HEK293 (cell line): ENCODE data around the gene SLC16A10.

Experiments used
- GFI1B ChIP-seq: fragments of 450-650 bp; formaldehyde crosslinking; IDR thresholded peaks from 2 replicates; pipeline ENCODE4 v1.5.1; 2016; ENCODE audit warnings: missing biosample characterization, missing genetic modification characterization
- HOXC10 ChIP-seq: sonication (generic); formaldehyde crosslinking; IDR thresholded peaks from 2 replicates; pipeline ENCODE4 v1.8.1; 2023; ENCODE audit warnings: mild to moderate bottlenecking, missing genetic modification reagents
- KLF9 ChIP-seq: fragments of 450-650 bp; formaldehyde crosslinking; IDR thresholded peaks from 2 replicates; pipeline ENCODE4 v1.5.1; 2016; ENCODE audit warnings: missing biosample characterization, missing genetic modification characterization, low read depth
- MZF1 ChIP-seq: fragments of 450-650 bp; formaldehyde crosslinking; IDR thresholded peaks from 2 replicates; pipeline ENCODE4 v1.5.1; 2017; ENCODE audit warnings: missing biosample characterization, missing genetic modification characterization, borderline replicate concordance
- OSR2 ChIP-seq: fragments of 450-650 bp; formaldehyde crosslinking; IDR thresholded peaks from 2 replicates; pipeline ENCODE4 v1.5.1; 2016; ENCODE audit warnings: missing biosample characterization, missing genetic modification characterization
- PBX3 ChIP-seq: sonication (generic); formaldehyde crosslinking; IDR thresholded peaks from 2 replicates; pipeline ENCODE4 v1.8.1; 2022; ENCODE audit warnings: mild to moderate bottlenecking, moderate library complexity, missing genetic modification reagents
- ZBTB17 ChIP-seq: fragments of 450-650 bp; formaldehyde crosslinking; IDR thresholded peaks from 2 replicates; pipeline ENCODE4 v1.5.1; 2016; ENCODE audit warnings: missing biosample characterization, missing genetic modification characterization
- ZFP37 ChIP-seq: fragments of 450-650 bp; formaldehyde crosslinking; IDR thresholded peaks from 2 replicates; pipeline ENCODE4 v1.5.1; 2016; ENCODE audit warnings: missing biosample characterization, missing genetic modification characterization
- ZIC2 ChIP-seq: fragments of 450-650 bp; formaldehyde crosslinking; IDR thresholded peaks from 2 replicates; pipeline ENCODE4 v1.5.1; 2016; ENCODE audit warnings: missing biosample characterization, missing genetic modification characterization
- ZNF19 ChIP-seq: fragments of 450-650 bp; formaldehyde crosslinking; IDR thresholded peaks from 2 replicates; pipeline ENCODE4; 2016; ENCODE audit warnings: missing biosample characterization, missing genetic modification characterization, low read depth
- ZNF2 ChIP-seq: fragments of 450-650 bp; formaldehyde crosslinking; IDR thresholded peaks from 2 replicates; pipeline ENCODE4 v1.5.1; 2016; ENCODE audit warnings: missing biosample characterization, missing genetic modification characterization
- ZNF23 ChIP-seq: fragments of 450-650 bp; formaldehyde crosslinking; IDR thresholded peaks from 2 replicates; pipeline ENCODE4 v1.5.1; 2016; ENCODE audit warnings: missing biosample characterization, missing genetic modification characterization, borderline replicate concordance
- ZNF366 ChIP-seq: fragments of 450-650 bp; formaldehyde crosslinking; conservative IDR thresholded peaks from 2 replicates; pipeline ENCODE4 v1.5.1; 2016; ENCODE audit warnings: missing biosample characterization, missing genetic modification characterization
- ZNF473 ChIP-seq: fragments of 450-650 bp; formaldehyde crosslinking; IDR thresholded peaks from 2 replicates; pipeline ENCODE4 v1.5.1; 2017; ENCODE audit warnings: missing biosample characterization, missing genetic modification characterization
- ZNF514 ChIP-seq: fragments of 450-650 bp; formaldehyde crosslinking; IDR thresholded peaks from 2 replicates; pipeline ENCODE4 v1.5.1; 2016; ENCODE audit warnings: missing biosample characterization, missing genetic modification characterization
- ZNF623 ChIP-seq: fragments of 450-650 bp; formaldehyde crosslinking; IDR thresholded peaks from 2 replicates; pipeline ENCODE4 v1.5.1; 2016; ENCODE audit warnings: missing biosample characterization, missing genetic modification characterization
- ZNF704 ChIP-seq: fragments of 450-650 bp; formaldehyde crosslinking; IDR thresholded peaks from 2 replicates; pipeline ENCODE4 v1.5.1; 2016; ENCODE audit warnings: missing biosample characterization, missing genetic modification characterization
- TF ChIP-seq, protein P1 (sequence below): fragments of 450-650 bp; IDR thresholded peaks from 2 replicates; pipeline ENCODE4 v1.5.1; 2018; ENCODE audit warnings: missing biosample characterization, mild to moderate bottlenecking, missing genetic modification characterization
- TF ChIP-seq, protein P2 (sequence below): fragments of 450-650 bp; formaldehyde crosslinking; IDR thresholded peaks from 2 replicates; pipeline ENCODE4 v1.5.1; 2016; ENCODE audit warnings: missing biosample characterization, missing genetic modification characterization
- TF ChIP-seq, protein P3 (sequence below): fragments of 450-650 bp; formaldehyde crosslinking; IDR thresholded peaks from 2 replicates; pipeline ENCODE4 v1.5.1; 2016; ENCODE audit warnings: missing biosample characterization, missing genetic modification characterization
- TF ChIP-seq, protein P4 (sequence below): fragments of 450-650 bp; formaldehyde crosslinking; IDR thresholded peaks from 2 replicates; pipeline ENCODE4 v1.5.1; 2016; ENCODE audit warnings: missing biosample characterization, missing genetic modification characterization
- TF ChIP-seq, protein P5 (sequence below): fragments of 450-650 bp; formaldehyde crosslinking; optimal IDR thresholded peaks from 2 replicates; pipeline ENCODE3; 2016; ENCODE audit warnings: missing biosample characterization, mild to moderate bottlenecking, missing genetic modification characterization

Gene SLC16A10

GRCh38 chr6:111122458-111123286 is 35.4 kb downstream of the SLC16A10 start (continued):
- TF ChIP-seq ZNF19 (tag by site-specific recombination) (no peak), OSR2 (tag by site-specific recombination) (peak; percentile 48; the same call in 1 of the 2 replicates), ZNF704 (tag by site-specific recombination) (no peak), ZNF366 (tag by site-specific recombination) (no peak; the same call in 1 of the 2 replicates), ZBTB17 (peak; percentile 37; the same call in 1 of the 2 replicates), MZF1 (tag by site-specific recombination) (no peak), ZNF514 (no peak), ZNF23 (no peak), ZFP37 (tag by site-specific recombination) (no peak), PBX3 (CRISPR knock-in tag) (no peak), ZIC2 (tag by site-specific recombination) (no peak), GFI1B (tag by site-specific recombination) (no peak), ZNF473 (tag by site-specific recombination) (no peak), HOXC10 (CRISPR knock-in tag) (no peak), KLF9 (tag by site-specific recombination) (no peak), ZNF2 (tag by site-specific recombination) (no peak), ZNF623 (tag by site-specific recombination) (no peak)
- TF ChIP-seq, protein P1, sequence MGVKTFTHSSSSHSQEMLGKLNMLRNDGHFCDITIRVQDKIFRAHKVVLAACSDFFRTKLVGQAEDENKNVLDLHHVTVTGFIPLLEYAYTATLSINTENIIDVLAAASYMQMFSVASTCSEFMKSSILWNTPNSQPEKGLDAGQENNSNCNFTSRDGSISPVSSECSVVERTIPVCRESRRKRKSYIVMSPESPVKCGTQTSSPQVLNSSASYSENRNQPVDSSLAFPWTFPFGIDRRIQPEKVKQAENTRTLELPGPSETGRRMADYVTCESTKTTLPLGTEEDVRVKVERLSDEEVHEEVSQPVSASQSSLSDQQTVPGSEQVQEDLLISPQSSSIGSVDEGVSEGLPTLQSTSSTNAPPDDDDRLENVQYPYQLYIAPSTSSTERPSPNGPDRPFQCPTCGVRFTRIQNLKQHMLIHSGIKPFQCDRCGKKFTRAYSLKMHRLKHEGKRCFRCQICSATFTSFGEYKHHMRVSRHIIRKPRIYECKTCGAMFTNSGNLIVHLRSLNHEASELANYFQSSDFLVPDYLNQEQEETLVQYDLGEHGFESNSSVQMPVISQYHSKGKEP (tag by site-specific recombination): peak; percentile 29; the same call in 1 of the 2 replicates
- TF ChIP-seq, protein P2, sequence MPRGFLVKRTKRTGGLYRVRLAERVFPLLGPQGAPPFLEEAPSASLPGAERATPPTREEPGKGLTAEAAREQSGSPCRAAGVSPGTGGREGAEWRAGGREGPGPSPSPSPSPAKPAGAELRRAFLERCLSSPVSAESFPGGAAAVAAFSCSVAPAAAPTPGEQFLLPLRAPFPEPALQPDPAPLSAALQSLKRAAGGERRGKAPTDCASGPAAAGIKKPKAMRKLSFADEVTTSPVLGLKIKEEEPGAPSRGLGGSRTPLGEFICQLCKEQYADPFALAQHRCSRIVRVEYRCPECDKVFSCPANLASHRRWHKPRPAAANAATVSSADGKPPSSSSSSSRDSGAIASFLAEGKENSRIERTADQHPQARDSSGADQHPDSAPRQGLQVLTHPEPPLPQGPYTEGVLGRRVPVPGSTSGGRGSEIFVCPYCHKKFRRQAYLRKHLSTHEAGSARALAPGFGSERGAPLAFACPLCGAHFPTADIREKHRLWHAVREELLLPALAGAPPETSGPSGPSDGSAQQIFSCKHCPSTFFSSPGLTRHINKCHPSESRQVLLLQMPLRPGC (tag by site-specific recombination): peak; percentile 46; the same call in 1 of the 2 replicates
- TF ChIP-seq, protein P3, sequence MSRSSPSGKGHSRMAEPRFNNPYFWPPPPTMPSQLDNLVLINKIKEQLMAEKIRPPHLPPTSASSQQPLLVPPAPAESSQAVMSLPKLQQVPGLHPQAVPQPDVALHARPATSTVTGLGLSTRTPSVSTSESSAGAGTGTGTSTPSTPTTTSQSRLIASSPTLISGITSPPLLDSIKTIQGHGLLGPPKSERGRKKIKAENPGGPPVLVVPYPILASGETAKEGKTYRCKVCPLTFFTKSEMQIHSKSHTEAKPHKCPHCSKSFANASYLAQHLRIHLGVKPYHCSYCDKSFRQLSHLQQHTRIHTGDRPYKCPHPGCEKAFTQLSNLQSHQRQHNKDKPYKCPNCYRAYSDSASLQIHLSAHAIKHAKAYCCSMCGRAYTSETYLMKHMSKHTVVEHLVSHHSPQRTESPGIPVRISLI (tag by site-specific recombination): no peak
- TF ChIP-seq, protein P4, sequence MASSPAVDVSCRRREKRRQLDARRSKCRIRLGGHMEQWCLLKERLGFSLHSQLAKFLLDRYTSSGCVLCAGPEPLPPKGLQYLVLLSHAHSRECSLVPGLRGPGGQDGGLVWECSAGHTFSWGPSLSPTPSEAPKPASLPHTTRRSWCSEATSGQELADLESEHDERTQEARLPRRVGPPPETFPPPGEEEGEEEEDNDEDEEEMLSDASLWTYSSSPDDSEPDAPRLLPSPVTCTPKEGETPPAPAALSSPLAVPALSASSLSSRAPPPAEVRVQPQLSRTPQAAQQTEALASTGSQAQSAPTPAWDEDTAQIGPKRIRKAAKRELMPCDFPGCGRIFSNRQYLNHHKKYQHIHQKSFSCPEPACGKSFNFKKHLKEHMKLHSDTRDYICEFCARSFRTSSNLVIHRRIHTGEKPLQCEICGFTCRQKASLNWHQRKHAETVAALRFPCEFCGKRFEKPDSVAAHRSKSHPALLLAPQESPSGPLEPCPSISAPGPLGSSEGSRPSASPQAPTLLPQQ (tag by site-specific recombination): peak; percentile 35; the same call in 1 of the 2 replicates
- TF ChIP-seq, protein P5, sequence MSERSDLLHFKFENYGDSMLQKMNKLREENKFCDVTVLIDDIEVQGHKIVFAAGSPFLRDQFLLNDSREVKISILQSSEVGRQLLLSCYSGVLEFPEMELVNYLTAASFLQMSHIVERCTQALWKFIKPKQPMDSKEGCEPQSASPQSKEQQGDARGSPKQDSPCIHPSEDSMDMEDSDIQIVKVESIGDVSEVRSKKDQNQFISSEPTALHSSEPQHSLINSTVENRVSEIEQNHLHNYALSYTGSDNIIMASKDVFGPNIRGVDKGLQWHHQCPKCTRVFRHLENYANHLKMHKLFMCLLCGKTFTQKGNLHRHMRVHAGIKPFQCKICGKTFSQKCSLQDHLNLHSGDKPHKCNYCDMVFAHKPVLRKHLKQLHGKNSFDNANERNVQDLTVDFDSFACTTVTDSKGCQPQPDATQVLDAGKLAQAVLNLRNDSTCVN (tag by site-specific recombination): no peak
- TF ChIP-seq, all 188 proteins: peak for 10
